ENCODE data around the gene NANOS3. TPM values are rescaled to one million over a fixed set of nuclear protein-coding genes. Genes with fewer than 3 reads are reported as not detected.

The NANOS3 gene
- total RNA-seq, 2 experiments from 2014 or later: 1.1 to 2.7 TPM

GRCh38 chr19:13866463-13867046 lies 10.4 kb upstream of the NANOS3 start:
- ChIA-PET POLR2A (interaction anchor here (0.6 kb wide), 1 partner anchor 209 kb away, joined by 4 read pairs; no protein-coding TSS in a partner anchor), CTCF (interaction anchor here (0.6 to 1.1 kb wide), 3 partner anchors 13 to 270 kb away, joined by 3 read pairs; partner anchors contain the start of gene ASF1B)
- Mint-ChIP-seq H3K27ac (no peak overlapping the region), H3K9me3 (no peaks in the 10 kb centered on the region), H3K27me3 (peaks cover 29% of the 10 kb centered on the region), H3K36me3 (no peaks in the 10 kb centered on the region), H3K4me3 (peak overlapping the region; percentile 21), H3K4me1 (ENCODE audit: low read depth) (peaks cover 22% of the 10 kb centered on the region)
- no peak for DNase-seq
- intact Hi-C loops (cut with micrococcal nuclease): loop anchor here (10.0 kb wide), 1 partner anchor 242 kb away; no protein-coding TSS in a partner anchor

- intact Hi-C loops (cut with micrococcal nuclease): loop anchor here (10.0 kb wide), 1 partner anchor 244 kb away; no protein-coding TSS in a partner anchor
- H3K36me3 Mint-ChIP-seq: no peaks in the 10 kb centered on the region
- no peak for DNase-seq
- no peaks in the 10 kb centered on the region for H3K9me3 Mint-ChIP-seq
- ChIA-PET POLR2A (no interaction called here), CTCF (interaction anchor here (1.5 kb wide), 1 partner anchor 180 kb away, joined by 4 read pairs; no protein-coding TSS in a partner anchor)
- H3K27me3 Mint-ChIP-seq: peaks cover 30% of the 10 kb centered on the region
- H3K4me1 Mint-ChIP-seq (ENCODE audit: low read depth): peaks cover 19% of the 10 kb centered on the region
- no peak overlapping the region for H3K4me3 Mint-ChIP-seq
- no peak overlapping the region for H3K27ac Mint-ChIP-seq
Measured at GRCh38 chr19:13868663-13869062, 8.3 kb upstream of the NANOS3 start.

DNA sequence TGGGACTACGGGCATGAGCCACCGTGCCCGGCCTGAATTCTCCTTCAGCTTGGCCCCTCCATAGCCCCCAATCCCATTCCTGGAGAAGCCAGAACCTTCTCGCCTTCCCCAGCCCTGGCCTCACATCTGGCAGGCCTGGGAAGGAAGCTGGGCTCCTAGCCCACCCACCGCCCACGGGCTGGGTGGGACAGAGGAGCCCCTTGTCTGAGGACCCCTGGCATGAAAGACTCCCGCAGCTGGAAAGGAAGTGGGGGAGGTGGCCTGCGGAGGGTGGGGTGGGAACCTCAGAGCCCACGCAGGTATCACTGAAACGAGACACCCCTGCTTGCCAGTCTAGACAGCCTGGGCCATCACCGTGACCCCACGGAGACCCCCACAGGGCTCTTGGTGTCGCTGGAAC lies 7.7 kb upstream of the NANOS3 start:
- intact Hi-C loops (cut with micrococcal nuclease): loop anchor here (10.0 kb wide), 1 partner anchor 244 kb away; no protein-coding TSS in a partner anchor
- H3K4me1 Mint-ChIP-seq (ENCODE audit: low read depth): peaks cover 15% of the 10 kb centered on the region
- POLR2A ChIA-PET: no interaction called here
- no peak overlapping the region for H3K4me3 Mint-ChIP-seq
- CTCF ChIA-PET: interaction anchor here (1.5 kb wide), 1 partner anchor 179 kb away, joined by 4 read pairs; no protein-coding TSS in a partner anchor
- peaks cover 28% of the 10 kb centered on the region for H3K27me3 Mint-ChIP-seq
- no peaks in the 10 kb centered on the region for H3K36me3 Mint-ChIP-seq
- DNase-seq: no peak
- no peak overlapping the region for H3K27ac Mint-ChIP-seq
- no peaks in the 10 kb centered on the region for H3K9me3 Mint-ChIP-seq

DNA sequence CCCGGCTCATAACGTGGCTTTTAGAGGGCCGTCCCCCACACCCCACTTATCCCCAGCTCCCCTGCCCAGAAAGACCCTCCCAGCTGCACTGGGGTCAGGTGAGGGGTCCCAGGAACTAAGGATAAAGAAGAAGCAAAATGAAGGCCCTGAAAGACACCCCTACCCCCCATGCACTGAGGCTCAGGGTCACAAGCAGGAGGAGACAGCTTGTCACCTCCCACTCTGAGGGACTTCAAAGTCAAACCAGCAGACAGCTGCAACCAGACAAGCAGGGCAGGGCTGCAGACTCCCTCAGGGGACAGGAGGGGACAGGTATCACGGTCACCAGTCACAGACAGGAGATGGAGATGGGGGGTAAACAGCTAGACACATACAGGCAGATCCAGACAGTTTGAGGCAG lies 6.1 kb upstream of the NANOS3 start:
- CTCF ChIA-PET: interaction anchor here (1.0 kb wide), 1 partner anchor 8 kb away, joined by 3 read pairs; no protein-coding TSS in a partner anchor
- no peak for DNase-seq
- no peaks in the 10 kb centered on the region for H3K9me3 Mint-ChIP-seq
- no peaks in the 10 kb centered on the region for H3K36me3 Mint-ChIP-seq
- intact Hi-C loops (cut with micrococcal nuclease): no loop called here
- peaks cover 23% of the 10 kb centered on the region for H3K27me3 Mint-ChIP-seq
- no peak overlapping the region for H3K27ac Mint-ChIP-seq
- H3K4me3 Mint-ChIP-seq: no peak overlapping the region
- POLR2A ChIA-PET: interaction anchor here (0.5 to 1.0 kb wide), 2 partner anchors 83 to 96 kb away, joined by 3 read pairs; no protein-coding TSS in a partner anchor
- peaks cover 10% of the 10 kb centered on the region for H3K4me1 Mint-ChIP-seq (ENCODE audit: low read depth)

DNA sequence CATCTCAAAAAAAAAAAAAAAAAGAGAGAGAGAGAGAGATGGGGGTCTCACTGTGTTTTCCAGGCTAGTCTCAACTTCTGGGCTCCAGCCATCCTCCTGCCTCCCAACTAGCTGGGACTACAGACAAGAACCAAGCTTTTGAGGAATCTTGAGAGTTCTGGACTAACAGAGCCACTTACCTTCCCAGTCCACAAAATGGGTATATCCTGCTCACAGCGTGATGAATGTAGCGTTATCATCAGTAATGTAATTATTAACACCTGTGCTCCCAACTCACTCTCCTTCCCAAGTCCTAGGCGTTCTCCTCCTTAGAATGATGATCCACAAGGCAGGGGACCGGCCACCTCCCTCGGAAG lies 4.6 kb upstream of the NANOS3 start:
- no peaks in the 10 kb centered on the region for H3K36me3 Mint-ChIP-seq
- peak overlapping the region; percentile 35 for H3K4me3 Mint-ChIP-seq
- no peaks in the 10 kb centered on the region for H3K9me3 Mint-ChIP-seq
- POLR2A ChIA-PET: no interaction called here
- no peak for DNase-seq
- H3K27ac Mint-ChIP-seq: no peak overlapping the region
- peaks cover 4% of the 10 kb centered on the region for H3K4me1 Mint-ChIP-seq (ENCODE audit: low read depth)
- H3K27me3 Mint-ChIP-seq: peaks cover 15% of the 10 kb centered on the region
- intact Hi-C loops (cut with micrococcal nuclease): no loop called here
- CTCF ChIA-PET: interaction anchor here (0.7 to 1.3 kb wide), 5 partner anchors 9 to 242 kb away, joined by 3 to 5 read pairs (median 3); no protein-coding TSS in a partner anchor

- DNase-seq: no peak
- intact Hi-C loops (cut with micrococcal nuclease): no loop called here
- H3K9me3 Mint-ChIP-seq: no peaks in the 10 kb centered on the region
- POLR2A ChIA-PET: no interaction called here
- CTCF ChIA-PET: interaction anchor here (0.8 to 1.3 kb wide), 3 partner anchors 186 to 242 kb away, joined by 3 to 4 read pairs (median 3); no protein-coding TSS in a partner anchor
- peak overlapping the region; percentile 35 for H3K4me3 Mint-ChIP-seq
- H3K36me3 Mint-ChIP-seq: no peaks in the 10 kb centered on the region
- H3K27ac Mint-ChIP-seq: no peak overlapping the region
- peaks cover 4% of the 10 kb centered on the region for H3K4me1 Mint-ChIP-seq (ENCODE audit: low read depth)
- H3K27me3 Mint-ChIP-seq: peaks cover 10% of the 10 kb centered on the region
Measured at GRCh38 chr19:13872695-13873389, 4.1 kb upstream of the NANOS3 start.

GRCh38 chr19:13873834-13874515 lies 3.0 kb upstream of the NANOS3 start:
- Mint-ChIP-seq H3K27me3 (peaks cover 10% of the 10 kb centered on the region), H3K4me3 (peak overlapping the region; percentile 12), H3K9me3 (no peaks in the 10 kb centered on the region), H3K27ac (no peak overlapping the region), H3K36me3 (no peaks in the 10 kb centered on the region), H3K4me1 (ENCODE audit: low read depth) (peaks cover 4% of the 10 kb centered on the region)
- DNase-seq: no peak
- intact Hi-C loops (cut with micrococcal nuclease): no loop called here
- ChIA-PET POLR2A (no interaction called here), CTCF (interaction anchor here (1.4 kb wide), 1 partner anchor 242 kb away, joined by 3 read pairs; no protein-coding TSS in a partner anchor)

DNA sequence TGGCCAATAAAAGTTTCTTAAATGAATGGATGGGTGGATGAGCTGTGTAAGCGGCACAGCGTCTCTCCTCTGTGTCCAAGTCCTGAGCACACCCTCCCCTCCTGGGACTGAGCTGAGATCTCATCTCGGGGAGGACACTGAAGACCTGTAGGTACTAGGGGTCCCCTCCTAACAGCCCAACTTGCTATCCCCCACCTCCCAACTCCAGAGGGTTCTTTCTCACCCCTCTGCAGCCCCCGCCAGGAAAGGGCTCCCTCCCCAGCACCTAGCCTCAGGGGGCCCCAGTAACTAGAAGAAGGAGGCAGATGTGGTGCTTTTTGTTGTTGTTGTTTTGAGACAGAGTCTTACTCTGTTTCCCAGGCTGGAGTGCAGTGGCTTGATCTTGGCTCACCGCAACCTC lies 1.1 kb upstream of the NANOS3 start:
- Mint-ChIP-seq H3K27me3 (peaks cover 7% of the 10 kb centered on the region), H3K4me3 (no peak overlapping the region), H3K27ac (no peak overlapping the region), H3K9me3 (no peaks in the 10 kb centered on the region), H3K4me1 (ENCODE audit: low read depth) (peaks cover 10% of the 10 kb centered on the region), H3K36me3 (no peaks in the 10 kb centered on the region)
- ChIA-PET POLR2A (no interaction called here), CTCF (interaction anchor here (0.9 to 1.9 kb wide), 2 partner anchors 183 to 200 kb away, joined by 3 to 8 read pairs; no protein-coding TSS in a partner anchor)
- intact Hi-C loops (cut with micrococcal nuclease): no loop called here
- no peak for DNase-seq

DNA sequence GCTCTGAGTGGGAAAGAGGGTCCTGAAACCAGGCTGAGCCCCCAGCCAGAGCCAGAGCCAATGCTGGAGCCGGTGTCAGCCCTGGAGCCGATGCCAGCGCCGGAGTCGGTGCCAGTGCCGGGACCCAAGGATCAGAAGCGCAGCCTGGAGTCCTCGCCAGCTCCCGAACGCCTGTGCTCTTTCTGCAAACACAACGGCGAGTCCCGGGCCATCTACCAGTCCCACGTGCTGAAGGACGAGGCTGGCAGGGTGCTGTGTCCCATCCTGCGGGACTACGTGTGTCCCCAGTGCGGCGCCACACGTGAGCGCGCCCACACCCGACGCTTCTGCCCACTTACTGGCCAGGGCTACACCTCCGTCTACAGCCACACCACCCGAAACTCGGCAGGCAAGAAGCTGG lies 369 bp downstream of the NANOS3 start:
- POLR2A ChIA-PET: no interaction called here
- H3K9me3 Mint-ChIP-seq: no peaks in the 10 kb centered on the region
- H3K36me3 Mint-ChIP-seq: no peaks in the 10 kb centered on the region
- H3K27ac Mint-ChIP-seq: no peak overlapping the region
- intact Hi-C loops (cut with micrococcal nuclease): no loop called here
- peaks cover 7% of the 10 kb centered on the region for H3K27me3 Mint-ChIP-seq
- H3K4me3 Mint-ChIP-seq: no peak overlapping the region
- H3K4me1 Mint-ChIP-seq (ENCODE audit: low read depth): peaks cover 25% of the 10 kb centered on the region
- no peak for DNase-seq
- CTCF ChIA-PET: interaction anchor here (0.6 to 1.9 kb wide), 7 partner anchors 15 to 198 kb away, joined by 3 to 8 read pairs (median 4); no protein-coding TSS in a partner anchor

GRCh38 chr19:13880059-13881043 lies 3.4 kb downstream of the NANOS3 start:
- intact Hi-C loops (cut with micrococcal nuclease): loop anchor here (1.0 to 10.0 kb wide), 8 partner anchors 72 to 467 kb away; partner anchors contain the start of genes DCAF15 and IL27RA
- H3K4me3 Mint-ChIP-seq: peak overlapping the region; percentile 45
- CTCF ChIA-PET: interaction anchor here (0.6 to 5.0 kb wide), 32 partner anchors 14 to 503 kb away, joined by 3 to 65 read pairs (median 4); partner anchors contain the start of genes ASF1B, BRME1, DCAF15 and IL27RA
- peak overlapping the region; percentile 86 for H3K27ac Mint-ChIP-seq
- POLR2A ChIA-PET: interaction anchor here (0.6 to 1.4 kb wide), 5 partner anchors 19 to 194 kb away, joined by 3 to 7 read pairs (median 3); partner anchors contain the start of genes IL27RA and MISP3
- DNase-seq: peak; percentile 99
- H3K36me3 Mint-ChIP-seq: no peaks in the 10 kb centered on the region
- H3K4me1 Mint-ChIP-seq (ENCODE audit: low read depth): peaks cover 26% of the 10 kb centered on the region
- no peaks in the 10 kb centered on the region for H3K9me3 Mint-ChIP-seq
- no peaks in the 10 kb centered on the region for H3K27me3 Mint-ChIP-seq

Measured in activated CD4-positive, alpha-beta memory T cell treated with anti-CD3 and anti-CD28 coated beads for 36 hours (primary cell).